ENCODE results near the gene CEP20. TPM values are rescaled to one million over a fixed set of nuclear protein-coding genes. Genes with fewer than 3 reads are reported as not detected.

The CEP20 gene
- total RNA-seq, 1 experiment from 2014 or later = 94.3 TPM

GRCh38 chr16:15906439-15906838 is 18.0 kb upstream of the CEP20 start:
- TF ChIP-seq, protein P1, sequence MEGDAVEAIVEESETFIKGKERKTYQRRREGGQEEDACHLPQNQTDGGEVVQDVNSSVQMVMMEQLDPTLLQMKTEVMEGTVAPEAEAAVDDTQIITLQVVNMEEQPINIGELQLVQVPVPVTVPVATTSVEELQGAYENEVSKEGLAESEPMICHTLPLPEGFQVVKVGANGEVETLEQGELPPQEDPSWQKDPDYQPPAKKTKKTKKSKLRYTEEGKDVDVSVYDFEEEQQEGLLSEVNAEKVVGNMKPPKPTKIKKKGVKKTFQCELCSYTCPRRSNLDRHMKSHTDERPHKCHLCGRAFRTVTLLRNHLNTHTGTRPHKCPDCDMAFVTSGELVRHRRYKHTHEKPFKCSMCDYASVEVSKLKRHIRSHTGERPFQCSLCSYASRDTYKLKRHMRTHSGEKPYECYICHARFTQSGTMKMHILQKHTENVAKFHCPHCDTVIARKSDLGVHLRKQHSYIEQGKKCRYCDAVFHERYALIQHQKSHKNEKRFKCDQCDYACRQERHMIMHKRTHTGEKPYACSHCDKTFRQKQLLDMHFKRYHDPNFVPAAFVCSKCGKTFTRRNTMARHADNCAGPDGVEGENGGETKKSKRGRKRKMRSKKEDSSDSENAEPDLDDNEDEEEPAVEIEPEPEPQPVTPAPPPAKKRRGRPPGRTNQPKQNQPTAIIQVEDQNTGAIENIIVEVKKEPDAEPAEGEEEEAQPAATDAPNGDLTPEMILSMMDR (IDR thresholded peaks at IDR 0.05) = no peak
- TF ChIP-seq, protein P2, sequence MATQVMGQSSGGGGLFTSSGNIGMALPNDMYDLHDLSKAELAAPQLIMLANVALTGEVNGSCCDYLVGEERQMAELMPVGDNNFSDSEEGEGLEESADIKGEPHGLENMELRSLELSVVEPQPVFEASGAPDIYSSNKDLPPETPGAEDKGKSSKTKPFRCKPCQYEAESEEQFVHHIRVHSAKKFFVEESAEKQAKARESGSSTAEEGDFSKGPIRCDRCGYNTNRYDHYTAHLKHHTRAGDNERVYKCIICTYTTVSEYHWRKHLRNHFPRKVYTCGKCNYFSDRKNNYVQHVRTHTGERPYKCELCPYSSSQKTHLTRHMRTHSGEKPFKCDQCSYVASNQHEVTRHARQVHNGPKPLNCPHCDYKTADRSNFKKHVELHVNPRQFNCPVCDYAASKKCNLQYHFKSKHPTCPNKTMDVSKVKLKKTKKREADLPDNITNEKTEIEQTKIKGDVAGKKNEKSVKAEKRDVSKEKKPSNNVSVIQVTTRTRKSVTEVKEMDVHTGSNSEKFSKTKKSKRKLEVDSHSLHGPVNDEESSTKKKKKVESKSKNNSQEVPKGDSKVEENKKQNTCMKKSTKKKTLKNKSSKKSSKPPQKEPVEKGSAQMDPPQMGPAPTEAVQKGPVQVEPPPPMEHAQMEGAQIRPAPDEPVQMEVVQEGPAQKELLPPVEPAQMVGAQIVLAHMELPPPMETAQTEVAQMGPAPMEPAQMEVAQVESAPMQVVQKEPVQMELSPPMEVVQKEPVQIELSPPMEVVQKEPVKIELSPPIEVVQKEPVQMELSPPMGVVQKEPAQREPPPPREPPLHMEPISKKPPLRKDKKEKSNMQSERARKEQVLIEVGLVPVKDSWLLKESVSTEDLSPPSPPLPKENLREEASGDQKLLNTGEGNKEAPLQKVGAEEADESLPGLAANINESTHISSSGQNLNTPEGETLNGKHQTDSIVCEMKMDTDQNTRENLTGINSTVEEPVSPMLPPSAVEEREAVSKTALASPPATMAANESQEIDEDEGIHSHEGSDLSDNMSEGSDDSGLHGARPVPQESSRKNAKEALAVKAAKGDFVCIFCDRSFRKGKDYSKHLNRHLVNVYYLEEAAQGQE (IDR thresholded peaks at IDR 0.05; ENCODE audit: insufficient read depth in 1 of 2, low read depth in 2 of 2, low read length in 1 of 2) = no peak
- TF ChIP-seq TCF7L2 (IDR thresholded peaks at IDR 0.05; ENCODE audit: low read depth, low read length) = no peak
- no peak for TF ChIP-seq POLR2AphosphoS5 (IDR thresholded peaks at IDR 0.05; ENCODE audit: low read depth, low read length)
- no peak for TF ChIP-seq SIN3A (IDR thresholded peaks at IDR 0.05; ENCODE audit: borderline replicate concordance, insufficient read depth, low read depth, low read length)
- ChIA-PET POLR2A (no interaction called here), CTCF (no interaction called here)
- in situ Hi-C loops (cut with HindIII; ENCODE audit: low pct_unique_long_range_greater_than_20kb, low sequenced_read_pairs) = no loop called here
- no peak overlapping the region for H3K27ac ChIP-seq (ENCODE audit: low read length)
- intact Hi-C loops (cut with micrococcal nuclease; ENCODE audit: unreplicated experiment) = no loop called here
- no peaks in the 10 kb centered on the region for H3K9me3 ChIP-seq (ENCODE audit: control insufficient read depth, insufficient read depth, low read depth, low read length)
- no peak for DNase-seq (ENCODE audit: low read depth, low spot score)
- H3K4me1 ChIP-seq (ENCODE audit: control insufficient read depth, insufficient read depth, low read length) = no peaks in the 10 kb centered on the region
- no peaks in the 10 kb centered on the region for H3K36me3 ChIP-seq (ENCODE audit: control insufficient read depth, insufficient read depth, low read length)
- H3K4me3 ChIP-seq (ENCODE audit: low read depth in 2 of 2, low read length in 2 of 2) = no peak overlapping the region
- H3K27me3 ChIP-seq (ENCODE audit: control insufficient read depth, insufficient read depth, low read length) = no peaks in the 10 kb centered on the region
- no peak for ATAC-seq
- no TSS peak for BruUV-seq (replicated peaks)

- H3K27ac ChIP-seq (ENCODE audit: low read length) = no peak overlapping the region
- TF ChIP-seq TCF7L2 (IDR thresholded peaks at IDR 0.05; ENCODE audit: low read depth, low read length) (no peak), SIN3A (IDR thresholded peaks at IDR 0.05; ENCODE audit: borderline replicate concordance, insufficient read depth, low read depth, low read length) (no peak), POLR2AphosphoS5 (IDR thresholded peaks at IDR 0.05; ENCODE audit: low read depth, low read length) (no peak)
- TF ChIP-seq, protein P2 (IDR thresholded peaks at IDR 0.05; ENCODE audit: insufficient read depth in 1 of 2, low read depth in 2 of 2, low read length in 1 of 2) = no peak
- TF ChIP-seq, protein P1 (IDR thresholded peaks at IDR 0.05) = no peak
- DNase-seq (ENCODE audit: low read depth, low spot score) (no peak), ATAC-seq (no peak)
- intact Hi-C loops (cut with micrococcal nuclease; ENCODE audit: unreplicated experiment) = no loop called here
- BruUV-seq (replicated peaks) = no TSS peak
- ChIA-PET POLR2A (no interaction called here), CTCF (no interaction called here)
- peaks cover 20% of the 10 kb centered on the region for H3K4me1 ChIP-seq (ENCODE audit: control insufficient read depth, insufficient read depth, low read length)
- no peaks in the 10 kb centered on the region for H3K36me3 ChIP-seq (ENCODE audit: control insufficient read depth, insufficient read depth, low read length)
- in situ Hi-C loops (cut with HindIII; ENCODE audit: low pct_unique_long_range_greater_than_20kb, low sequenced_read_pairs) = no loop called here
- no peaks in the 10 kb centered on the region for H3K9me3 ChIP-seq (ENCODE audit: control insufficient read depth, insufficient read depth, low read depth, low read length)
- H3K4me3 ChIP-seq (ENCODE audit: low read depth in 2 of 2, low read length in 2 of 2) = no peak overlapping the region
- no peaks in the 10 kb centered on the region for H3K27me3 ChIP-seq (ENCODE audit: control insufficient read depth, insufficient read depth, low read length)
Observed at GRCh38 chr16:15903960-15904359, 15.6 kb upstream of the CEP20 start.
